Activated CD8-positive, alpha-beta memory T cell treated with anti-CD3 and anti-CD28 coated beads, Interleukin-2, amount 10 ng/mL, durations not matched to agents 7 days and 5 days (primary cell): Measurements from ENCODE around the gene MED25. TPM values are rescaled to one million over a fixed set of nuclear protein-coding genes. Genes with fewer than 3 reads are reported as not detected.

Experiments used
- ATAC-seq: fragments of 150-1000 bp; cut with Tn5 transposase; one replicate; pipeline ENCODE4 v1.10.0; 2021; ENCODE audit warnings: moderate library complexity
- CTCF ChIA-PET: fragments of 350-600 bp; sonication (Branson Sonifier 250); formaldehyde crosslinking; loops from one replicate; lab custom pipeline; 2021; ENCODE audit warnings: antibody characterized with exemption; lab: Charles Lee
- DNase-seq: peaks from one replicate; pipeline ENCODE4 v3.0.0-alpha.2; 2020
- H3K27ac Mint-ChIP-seq: one replicate; pipeline ENCODE4 v1.8.0; 2021; ENCODE audit warnings: mild to moderate bottlenecking, mixed read lengths
- H3K27me3 Mint-ChIP-seq: one replicate; pipeline ENCODE4 v1.8.0; 2021; ENCODE audit warnings: mixed read lengths
- H3K36me3 Mint-ChIP-seq: one replicate; pipeline ENCODE4 v1.8.0; 2021; ENCODE audit warnings: mild to moderate bottlenecking, mixed read lengths
- H3K4me1 Mint-ChIP-seq: one replicate; pipeline ENCODE4 v1.8.0; 2021; ENCODE audit warnings: mixed read lengths
- H3K4me3 Mint-ChIP-seq: one replicate; pipeline ENCODE4 v1.8.0; 2021; ENCODE audit warnings: mild to moderate bottlenecking, moderate library complexity, mixed read lengths
- H3K9me3 Mint-ChIP-seq: one replicate; pipeline ENCODE4 v1.8.0; 2022; ENCODE audit warnings: low read depth, mixed read lengths
- total RNA-seq, 2 experiments: library from RNA; stranded (reverse); gene quantifications; one replicate each; pipeline ENCODE4 v1.2.3, GENCODE V29; 2021

MED25 gene
- total RNA-seq = 10 to 100 TPM; 57.5 to 70.5 TPM

DNA sequence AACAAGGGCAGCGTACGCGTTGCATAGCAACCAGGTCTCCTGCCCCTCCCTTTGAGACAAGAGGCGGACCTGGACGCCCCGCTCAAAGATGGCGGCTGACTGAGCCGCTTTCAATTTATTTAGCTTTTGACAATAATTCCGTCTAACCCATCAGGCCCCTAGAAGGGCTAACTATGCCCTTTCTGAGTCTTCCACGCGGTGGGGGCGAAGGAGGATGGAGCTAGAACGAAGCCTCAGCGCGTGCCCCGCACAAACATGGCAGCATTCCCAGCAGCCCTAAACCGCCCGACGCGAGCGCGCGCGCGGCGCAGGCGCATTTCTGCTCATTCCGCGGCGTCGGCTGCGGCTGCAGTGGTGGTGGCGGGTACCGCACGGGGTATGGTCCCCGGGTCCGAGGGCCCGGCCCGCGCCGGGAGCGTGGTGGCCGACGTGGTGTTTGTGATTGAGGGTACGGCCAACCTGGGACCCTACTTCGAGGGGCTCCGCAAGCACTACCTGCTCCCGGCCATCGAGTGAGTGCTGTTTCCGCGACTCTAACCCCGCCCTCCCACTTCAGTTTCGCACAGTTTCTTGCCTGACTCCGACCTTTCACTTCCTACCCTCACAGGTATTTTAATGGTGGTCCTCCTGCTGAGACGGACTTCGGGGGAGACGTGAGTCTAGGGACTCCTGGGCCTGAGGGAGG, at the start of gene MED25:
MED25 (plus strand) TSS at position 326 of the 685 bp plus-strand sequence; CDS start at position 379, 53 bp downstream.
- Mint-ChIP-seq H3K27ac (peak within 1 kb of the TSS; percentile 99), H3K4me3 (peak within 1 kb of the TSS; percentile 90), H3K4me1 (peaks cover 31% of the 10 kb centered on the region), H3K9me3 (no peaks in the 10 kb centered on the region), H3K36me3 (peaks cover 5% of the 10 kb centered on the region), H3K27me3 (no peaks in the 10 kb centered on the region)
- DNase-seq = peak; percentile 89
- ATAC-seq = peak; percentile 66
- CTCF ChIA-PET = interaction anchor here (0.9 to 2.9 kb wide), 2 partner anchors 30 to 50 kb away, joined by 4 to 13 read pairs; no protein-coding TSS in a partner anchor

DNA sequence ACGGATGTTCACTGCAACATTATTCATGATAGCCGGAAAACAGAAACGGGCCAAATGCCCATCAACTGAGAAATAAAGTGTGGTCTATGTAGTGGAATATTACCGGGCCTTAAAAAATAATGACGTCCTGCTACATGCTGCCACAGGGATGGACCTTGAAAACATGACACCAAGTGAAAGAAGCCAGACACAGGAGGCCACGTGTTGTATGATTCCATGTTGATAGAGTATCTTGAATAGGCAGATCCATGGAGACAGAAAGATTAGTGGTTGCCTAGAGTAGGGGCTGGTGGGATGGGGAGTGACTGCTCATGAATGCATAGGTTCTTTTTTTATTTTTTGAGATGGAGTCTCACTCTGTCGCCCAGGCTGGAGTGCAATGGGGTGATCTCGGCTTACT, 47.6 kb upstream of the MED25 start:
- CTCF ChIA-PET = interaction anchor here (0.6 kb wide), 1 partner anchor 469 kb away, joined by 3 read pairs; no protein-coding TSS in a partner anchor
- ATAC-seq = no peak
- H3K27ac Mint-ChIP-seq = no peak overlapping the region
- no peak overlapping the region for H3K4me3 Mint-ChIP-seq
- peaks cover 38% of the 10 kb centered on the region for H3K4me1 Mint-ChIP-seq
- no peak for DNase-seq
- H3K9me3 Mint-ChIP-seq = no peaks in the 10 kb centered on the region
- H3K36me3 Mint-ChIP-seq = peaks cover 4% of the 10 kb centered on the region
- H3K27me3 Mint-ChIP-seq = no peaks in the 10 kb centered on the region

DNA sequence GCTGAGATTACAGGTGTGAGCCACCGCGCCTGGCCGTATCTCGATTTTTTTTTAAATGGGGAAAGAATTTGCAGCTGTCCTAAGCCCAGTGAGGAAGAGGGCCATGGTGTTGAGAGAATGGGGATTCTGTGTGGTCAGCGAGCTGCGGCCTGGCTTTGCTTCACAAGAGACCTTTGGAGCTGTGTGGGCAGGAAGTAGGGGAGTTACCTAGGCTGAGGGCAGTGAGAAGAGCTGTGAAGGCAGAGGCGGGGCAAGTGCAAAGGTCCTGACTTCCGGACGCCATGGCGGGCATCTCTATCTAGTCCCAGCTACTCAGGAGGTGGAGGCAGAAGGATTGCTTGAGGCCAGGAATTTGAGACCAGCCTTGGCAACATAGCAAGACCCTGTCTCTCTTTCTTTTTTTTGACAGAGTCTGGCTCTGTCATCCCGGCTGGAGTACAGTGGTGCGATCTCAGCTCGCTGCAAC, 46.4 kb upstream of the MED25 start:
- Mint-ChIP-seq H3K27me3 (no peaks in the 10 kb centered on the region), H3K4me1 (peaks cover 39% of the 10 kb centered on the region), H3K9me3 (no peaks in the 10 kb centered on the region), H3K27ac (peak overlapping the region; percentile 37), H3K36me3 (peaks cover 4% of the 10 kb centered on the region), H3K4me3 (no peak overlapping the region)
- CTCF ChIA-PET = no interaction called here
- DNase-seq (no peak), ATAC-seq (no peak)

GRCh38 chr19:49772850-49773432, 45.1 kb upstream of the MED25 start:
- peaks cover 34% of the 10 kb centered on the region for H3K4me1 Mint-ChIP-seq
- no peak overlapping the region for H3K27ac Mint-ChIP-seq
- no peaks in the 10 kb centered on the region for H3K27me3 Mint-ChIP-seq
- no peak overlapping the region for H3K4me3 Mint-ChIP-seq
- no peak for DNase-seq
- no peak for ATAC-seq
- peaks cover 4% of the 10 kb centered on the region for H3K36me3 Mint-ChIP-seq
- CTCF ChIA-PET = no interaction called here
- no peaks in the 10 kb centered on the region for H3K9me3 Mint-ChIP-seq

DNA sequence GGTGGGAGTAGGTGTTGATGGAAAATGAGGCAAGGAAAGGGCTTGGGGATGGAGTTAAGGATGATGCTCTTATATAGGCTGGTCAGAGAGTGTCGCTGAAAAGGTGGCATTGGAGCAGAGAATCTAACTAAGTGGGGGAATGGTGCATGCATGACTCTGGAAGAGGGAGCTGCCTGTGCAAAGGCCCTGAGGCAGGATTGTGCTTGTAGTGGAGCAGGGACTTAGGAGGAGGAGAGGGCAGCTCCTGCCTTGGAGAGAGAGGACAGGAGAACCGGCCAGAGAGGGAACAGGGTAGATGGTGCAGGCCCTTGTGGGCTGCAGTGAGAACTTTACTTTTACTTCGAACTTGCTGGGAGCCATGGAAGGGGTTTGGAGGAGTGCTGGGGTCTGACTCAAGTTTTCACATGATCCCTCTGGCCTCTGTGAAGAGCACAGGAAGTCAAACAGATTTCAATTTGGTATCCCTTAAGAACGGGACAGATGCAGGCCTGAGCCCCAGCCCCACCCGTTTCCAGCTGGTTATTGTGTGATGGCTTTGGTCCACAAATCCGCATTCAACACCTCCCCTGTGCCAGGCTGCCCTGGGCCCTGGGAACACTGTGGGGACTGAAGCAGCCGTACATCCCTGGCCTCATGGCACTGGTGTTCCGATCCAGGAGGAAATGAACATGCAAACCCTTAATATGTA, 44.3 kb upstream of the MED25 start:
- CTCF ChIA-PET = no interaction called here
- ATAC-seq (no peak), DNase-seq (no peak)
- no peaks in the 10 kb centered on the region for H3K27me3 Mint-ChIP-seq
- no peak overlapping the region for H3K4me3 Mint-ChIP-seq
- H3K9me3 Mint-ChIP-seq = no peaks in the 10 kb centered on the region
- H3K4me1 Mint-ChIP-seq = peaks cover 32% of the 10 kb centered on the region
- peak overlapping the region; percentile 0 for H3K27ac Mint-ChIP-seq
- H3K36me3 Mint-ChIP-seq = peaks cover 4% of the 10 kb centered on the region

- CTCF ChIA-PET = no interaction called here
- Mint-ChIP-seq H3K4me1 (peaks cover 30% of the 10 kb centered on the region), H3K9me3 (no peaks in the 10 kb centered on the region), H3K27ac (no peak overlapping the region), H3K27me3 (no peaks in the 10 kb centered on the region), H3K36me3 (peaks cover 4% of the 10 kb centered on the region), H3K4me3 (no peak overlapping the region)
- no peak for ATAC-seq
- no peak for DNase-seq
These were observed 43.1 kb upstream of the MED25 start for GRCh38 chr19:49774969-49775368.

DNA sequence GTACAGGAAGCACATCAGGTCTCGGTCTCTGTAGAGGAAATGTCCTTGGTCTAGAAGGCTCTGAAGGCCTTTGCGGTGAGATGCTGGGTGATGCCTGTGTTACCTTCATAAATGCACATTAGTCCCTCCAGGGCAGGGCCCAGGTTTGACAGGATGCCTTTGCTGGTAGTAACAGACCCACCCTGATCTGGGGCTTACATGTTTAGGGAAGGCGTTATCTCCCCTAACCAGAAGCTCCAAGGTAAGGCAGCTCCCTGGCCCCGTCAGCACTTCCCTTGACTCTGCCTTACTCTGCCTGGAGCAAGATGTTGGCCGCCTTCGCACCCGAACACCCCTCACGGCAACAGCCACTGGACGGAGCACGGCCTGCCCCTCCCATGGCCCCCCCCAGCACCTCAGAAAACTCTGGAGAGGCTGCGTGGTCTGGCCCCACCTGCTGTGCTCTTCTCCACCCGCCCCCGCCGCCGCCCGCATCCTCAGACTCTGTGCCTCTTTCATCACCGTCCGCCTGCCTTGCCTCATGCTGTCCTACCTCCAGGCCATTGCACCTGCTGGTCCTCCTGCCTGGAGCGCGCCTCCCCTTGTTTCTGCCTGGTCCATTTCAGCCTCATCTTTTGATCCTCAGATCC, 42.2 kb upstream of the MED25 start:
- no peak overlapping the region for H3K4me3 Mint-ChIP-seq

DNA sequence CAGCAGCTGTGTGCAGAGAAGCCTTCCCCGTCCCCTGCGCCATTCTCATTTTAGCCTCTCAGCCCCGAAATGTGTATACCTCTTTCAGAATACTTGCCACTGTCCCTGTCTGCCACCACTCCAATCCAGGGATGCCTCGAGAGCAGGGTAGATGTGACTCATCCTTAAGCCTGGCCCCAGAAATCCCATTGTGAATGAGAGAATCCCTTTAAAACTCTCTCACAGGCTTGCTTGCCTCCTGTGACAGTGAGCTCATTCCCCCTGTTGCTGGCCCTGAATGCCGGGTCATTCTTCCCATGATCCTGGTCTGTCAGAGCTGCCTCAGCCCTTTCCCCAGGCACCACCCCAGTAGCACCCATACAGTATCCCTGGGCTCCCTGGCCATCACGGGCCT, 41.7 kb upstream of the MED25 start:
- Mint-ChIP-seq H3K27ac (peak overlapping the region; percentile 39), H3K9me3 (no peaks in the 10 kb centered on the region), H3K4me3 (no peak overlapping the region), H3K27me3 (no peaks in the 10 kb centered on the region), H3K4me1 (peaks cover 30% of the 10 kb centered on the region), H3K36me3 (peaks cover 7% of the 10 kb centered on the region)
- CTCF ChIA-PET = interaction anchor here (0.6 to 1.0 kb wide), 2 partner anchors 9 to 272 kb away, joined by 3 to 4 read pairs; partner anchors contain the start of gene AP2A1
- ATAC-seq (no peak), DNase-seq (no peak)

More for the DNA sequence above, 42.2 kb upstream of the MED25 start:
- CTCF ChIA-PET = interaction anchor here (1.0 kb wide), 1 partner anchor 9 kb away, joined by 3 read pairs; the partner anchor contains the start of gene AP2A1
- Mint-ChIP-seq H3K9me3 (no peaks in the 10 kb centered on the region), H3K4me1 (peaks cover 30% of the 10 kb centered on the region), H3K27me3 (no peaks in the 10 kb centered on the region), H3K36me3 (peaks cover 7% of the 10 kb centered on the region), H3K27ac (peak overlapping the region; percentile 67)
- DNase-seq = peak; percentile 53
- ATAC-seq = peak; percentile 46

- Mint-ChIP-seq H3K9me3 (no peaks in the 10 kb centered on the region), H3K4me1 (peaks cover 25% of the 10 kb centered on the region), H3K27me3 (no peaks in the 10 kb centered on the region), H3K4me3 (no peak overlapping the region), H3K27ac (no peak overlapping the region), H3K36me3 (peaks cover 20% of the 10 kb centered on the region)
- CTCF ChIA-PET = no interaction called here
- ATAC-seq (no peak), DNase-seq (no peak)
These were observed 38.1 kb upstream of the MED25 start for GRCh38 chr19:49779731-49780555.

GRCh38 chr19:49780861-49781260, 37.2 kb upstream of the MED25 start:
- H3K9me3 Mint-ChIP-seq = no peaks in the 10 kb centered on the region
- no peak overlapping the region for H3K4me3 Mint-ChIP-seq
- CTCF ChIA-PET = no interaction called here
- no peaks in the 10 kb centered on the region for H3K27me3 Mint-ChIP-seq
- H3K27ac Mint-ChIP-seq = peak overlapping the region; percentile 44
- ATAC-seq (no peak), DNase-seq (no peak)
- peaks cover 19% of the 10 kb centered on the region for H3K4me1 Mint-ChIP-seq
- H3K36me3 Mint-ChIP-seq = peaks cover 25% of the 10 kb centered on the region

- CTCF ChIA-PET = no interaction called here
- no peak for DNase-seq
- H3K9me3 Mint-ChIP-seq = no peaks in the 10 kb centered on the region
- H3K36me3 Mint-ChIP-seq = peaks cover 25% of the 10 kb centered on the region
- no peak overlapping the region for H3K27ac Mint-ChIP-seq
- H3K4me3 Mint-ChIP-seq = no peak overlapping the region
- no peaks in the 10 kb centered on the region for H3K27me3 Mint-ChIP-seq
- peaks cover 13% of the 10 kb centered on the region for H3K4me1 Mint-ChIP-seq
- no peak for ATAC-seq
These were observed 36.7 kb upstream of the MED25 start for GRCh38 chr19:49781394-49781793.

- H3K27ac Mint-ChIP-seq = no peak overlapping the region
- no peak for DNase-seq
- H3K9me3 Mint-ChIP-seq = no peaks in the 10 kb centered on the region
- H3K4me3 Mint-ChIP-seq = no peak overlapping the region
- CTCF ChIA-PET = no interaction called here
- H3K27me3 Mint-ChIP-seq = no peaks in the 10 kb centered on the region
- no peak for ATAC-seq
- H3K36me3 Mint-ChIP-seq = peaks cover 27% of the 10 kb centered on the region
- H3K4me1 Mint-ChIP-seq = peaks cover 11% of the 10 kb centered on the region
These were observed 35.6 kb upstream of the MED25 start for GRCh38 chr19:49782515-49782914.
